DOHH2 (cell line): ENCODE results near the gene FAM131C.

ENCODE experiments used
- H3F3A ChIP-seq: fragments of 200-600 bp; sonication (generic), shearing (Covaris generic); 2 replicates; pipeline ENCODE4 v1.6.0; 2016; ENCODE audit warnings: antibody characterized with exemption, mild to moderate bottlenecking; ENCODE audit not compliant: control insufficient read depth, insufficient read depth
- H3K27ac ChIP-seq: fragments of 200-600 bp; sonication (generic); 2 replicates; pipeline ENCODE4 v1.5.1; 2014; ENCODE audit warnings: low read depth, mild to moderate bottlenecking, low read length, moderate library complexity
- H3K27me3 ChIP-seq: fragments of 200-600 bp; sonication (generic); 2 replicates; pipeline ENCODE4 v1.6.1; 2014; ENCODE audit warnings: mild to moderate bottlenecking, low read length, mixed read lengths; ENCODE audit not compliant: control insufficient read depth
- H3K36me3 ChIP-seq: fragments of 200-600 bp; sonication (generic); 2 replicates; pipeline ENCODE4 v1.6.1; 2014; ENCODE audit warnings: mild to moderate bottlenecking, low read length, moderate library complexity, mixed read lengths; ENCODE audit not compliant: control insufficient read depth
- H3K4me1 ChIP-seq: fragments of 200-600 bp; sonication (generic); 2 replicates; pipeline ENCODE4 v1.6.1; 2014; ENCODE audit warnings: mild to moderate bottlenecking, low read length, mixed read lengths; ENCODE audit not compliant: control insufficient read depth
- H3K4me2 ChIP-seq: fragments of 200-600 bp; sonication (generic); 2 replicates; pipeline ENCODE4 v1.6.0; 2014; ENCODE audit warnings: mild to moderate bottlenecking, low read length, moderate library complexity
- H3K4me3 ChIP-seq: fragments of 200-600 bp; sonication (generic); 2 replicates; pipeline ENCODE4 v1.5.1; 2014; ENCODE audit warnings: mild to moderate bottlenecking, low read length, mixed read lengths
- H3K79me2 ChIP-seq: fragments of 200-600 bp; sonication (generic); 2 replicates; pipeline ENCODE4 v1.6.1; 2014; ENCODE audit warnings: mild to moderate bottlenecking, low read length, mixed read lengths; ENCODE audit not compliant: control insufficient read depth
- H3K9me2 ChIP-seq: fragments of 200-600 bp; sonication (generic); replicated peaks from 2 replicates; pipeline ENCODE4 v1.6.1; 2014; ENCODE audit warnings: mild to moderate bottlenecking, low read length, mixed read lengths; ENCODE audit not compliant: control insufficient read depth
- H3K9me3 ChIP-seq: fragments of 200-600 bp; sonication (generic); 2 replicates; pipeline ENCODE4 v1.6.1; 2014; ENCODE audit warnings: antibody characterized with exemption, low read length, mixed read lengths; ENCODE audit not compliant: control insufficient read depth, insufficient read depth
- H4K20me1 ChIP-seq: fragments of 200-600 bp; sonication (generic); 2 replicates; pipeline ENCODE4 v1.6.0; 2014; ENCODE audit warnings: low read depth, mild to moderate bottlenecking, antibody characterized with exemption, low read length, moderate library complexity; ENCODE audit not compliant: control insufficient read depth, insufficient read depth
- CTCF ChIP-seq: fragments of 200-600 bp; sonication (generic); IDR thresholded peaks from one replicate; pipeline ENCODE4 v1.5.1; 2014; ENCODE audit warnings: antibody characterized with exemption, mild to moderate bottlenecking, low read depth, low read length; ENCODE audit not compliant: poor library complexity, severe bottlenecking
- EZH2phosphoT487 ChIP-seq: fragments of 200-600 bp; sonication (generic); IDR thresholded peaks from 2 replicates; pipeline ENCODE4 v1.6.1; 2017; ENCODE audit warnings: borderline replicate concordance, mild to moderate bottlenecking, antibody characterized with exemption, low read length, moderate library complexity, mixed read lengths

Gene FAM131C

GRCh38 chr1:16117369-16117768, 43.9 kb upstream of the FAM131C start:
- H3F3A ChIP-seq, result no peaks in the 10 kb centered on the region
- H3K4me1 ChIP-seq, result no peaks in the 10 kb centered on the region
- H3K4me3 ChIP-seq, result no peak overlapping the region
- no peak overlapping the region for H3K4me2 ChIP-seq
- no peak overlapping the region for H3K27ac ChIP-seq
- no peaks in the 10 kb centered on the region; the same call in 1 of the 2 replicates for H3K27me3 ChIP-seq
- H3K79me2 ChIP-seq, result no peaks in the 10 kb centered on the region
- no peaks in the 10 kb centered on the region for H3K9me2 ChIP-seq
- TF ChIP-seq EZH2phosphoT487 (no peak), CTCF (no peak)
- no peaks in the 10 kb centered on the region for H3K36me3 ChIP-seq
- H4K20me1 ChIP-seq, result no peaks in the 10 kb centered on the region
- no peaks in the 10 kb centered on the region for H3K9me3 ChIP-seq

- no peak overlapping the region for H3K27ac ChIP-seq
- H3K4me1 ChIP-seq, result no peaks in the 10 kb centered on the region
- H3K9me3 ChIP-seq, result no peaks in the 10 kb centered on the region
- no peak overlapping the region for H3K4me2 ChIP-seq
- H3F3A ChIP-seq, result no peaks in the 10 kb centered on the region
- H4K20me1 ChIP-seq, result no peaks in the 10 kb centered on the region
- H3K27me3 ChIP-seq, result no peaks in the 10 kb centered on the region; the same call in none of the 2 replicates
- H3K36me3 ChIP-seq, result no peaks in the 10 kb centered on the region
- no peak overlapping the region for H3K4me3 ChIP-seq
- H3K9me2 ChIP-seq, result no peaks in the 10 kb centered on the region
- no peak for TF ChIP-seq CTCF
- no peak for TF ChIP-seq EZH2phosphoT487
- no peaks in the 10 kb centered on the region for H3K79me2 ChIP-seq
Measured at GRCh38 chr1:16116625-16117024, 43.2 kb upstream of the FAM131C start.

- H3K4me1 ChIP-seq, result no peaks in the 10 kb centered on the region
- H3K27ac ChIP-seq, result no peak overlapping the region
- H3K4me3 ChIP-seq, result no peak overlapping the region
- TF ChIP-seq CTCF (no peak), EZH2phosphoT487 (no peak)
- H3K79me2 ChIP-seq, result no peaks in the 10 kb centered on the region
- no peaks in the 10 kb centered on the region for H3K36me3 ChIP-seq
- no peak overlapping the region for H3K4me2 ChIP-seq
- no peaks in the 10 kb centered on the region; the same call in none of the 2 replicates for H3K27me3 ChIP-seq
- H4K20me1 ChIP-seq, result no peaks in the 10 kb centered on the region
- no peaks in the 10 kb centered on the region for H3K9me2 ChIP-seq
- H3K9me3 ChIP-seq, result no peaks in the 10 kb centered on the region
- no peaks in the 10 kb centered on the region for H3F3A ChIP-seq
Measured at GRCh38 chr1:16116002-16116401, 42.6 kb upstream of the FAM131C start.

GRCh38 chr1:16115468-16115983, 42.1 kb upstream of the FAM131C start:
- Histone ChIP-seq H3K27ac (no peak overlapping the region), H3K79me2 (no peaks in the 10 kb centered on the region), H3K4me1 (no peaks in the 10 kb centered on the region), H3K4me2 (no peak overlapping the region), H3K27me3 (no peaks in the 10 kb centered on the region; the same call in none of the 2 replicates), H3K36me3 (no peaks in the 10 kb centered on the region), H3K4me3 (no peak overlapping the region), H3K9me2 (no peaks in the 10 kb centered on the region), H3K9me3 (no peaks in the 10 kb centered on the region), H3F3A (no peaks in the 10 kb centered on the region), H4K20me1 (no peaks in the 10 kb centered on the region)
- TF ChIP-seq CTCF (no peak), EZH2phosphoT487 (no peak)
